H9 (cell line): ENCODE results near the gene TERB1. TPM values are rescaled to one million over a fixed set of nuclear protein-coding genes. Genes with fewer than 3 reads are reported as not detected.

Experiments
- DNase-seq: peaks from one replicate; pipeline ENCODE4 v3.0.0-alpha.2; 2017
- H2AFZ ChIP-seq: one replicate; pipeline ENCODE4 v1.6.1; 2013; ENCODE audit warnings: mild to moderate bottlenecking, low read length, control low read depth, moderate library complexity
- H2AK5ac ChIP-seq: 2 replicates; pipeline ENCODE4 v1.6.1; 2013; ENCODE audit warnings: low read length, control low read depth, mixed read lengths; ENCODE audit not compliant: insufficient read length
- H2BK120ac ChIP-seq: one replicate; pipeline ENCODE4 v1.6.1; 2013; ENCODE audit warnings: low read depth, mild to moderate bottlenecking, low read length, control low read depth, inconsistent platforms; ENCODE audit not compliant: poor library complexity, severe bottlenecking
- H2BK12ac ChIP-seq: 2 replicates; pipeline ENCODE4 v1.6.1; 2013; ENCODE audit warnings: low read length, control low read depth, mixed read lengths, low read depth; ENCODE audit not compliant: insufficient read length
- H2BK15ac ChIP-seq: 2 replicates; pipeline ENCODE4 v1.6.1; 2013; ENCODE audit warnings: low read depth, low read length, control low read depth
- H2BK20ac ChIP-seq: one replicate; pipeline ENCODE4 v1.6.1; 2013; ENCODE audit warnings: low read depth, mild to moderate bottlenecking, low read length, control low read depth, inconsistent platforms; ENCODE audit not compliant: poor library complexity, severe bottlenecking
- H2BK5ac ChIP-seq: 2 replicates; pipeline ENCODE4 v1.6.1; 2013; ENCODE audit warnings: low read length, control low read depth, mixed read lengths; ENCODE audit not compliant: insufficient read length
- H3K14ac ChIP-seq: 2 replicates; pipeline ENCODE4 v1.6.1; 2013; ENCODE audit warnings: low read length, control low read depth; ENCODE audit not compliant: insufficient read depth
- H3K18ac ChIP-seq: 2 replicates; pipeline ENCODE4 v1.6.1; 2013; ENCODE audit warnings: low read depth, mild to moderate bottlenecking, mixed read lengths, low read length, control low read depth; ENCODE audit not compliant: insufficient read length
- H3K23ac ChIP-seq: 2 replicates; pipeline ENCODE4 v1.6.1; 2013; ENCODE audit warnings: low read length, control low read depth, mixed read lengths, low read depth; ENCODE audit not compliant: insufficient read length
- H3K23me2 ChIP-seq: 2 replicates; pipeline ENCODE4 v1.6.1; 2013; ENCODE audit warnings: low read depth, mild to moderate bottlenecking, mixed read lengths, low read length, control low read depth; ENCODE audit not compliant: insufficient read length, poor library complexity, severe bottlenecking
- H3K27ac ChIP-seq: 2 replicates; pipeline ENCODE4 v1.5.1; 2013; ENCODE audit warnings: low read length, control low read depth, mixed read lengths, low read depth; ENCODE audit not compliant: insufficient read length
- H3K27me3 ChIP-seq: 2 replicates; pipeline ENCODE4 v1.6.1; 2013; ENCODE audit warnings: low read length, control low read depth, inconsistent platforms; ENCODE audit not compliant: insufficient read depth
- H3K4ac ChIP-seq: 2 replicates; pipeline ENCODE4 v1.6.1; 2013; ENCODE audit warnings: low read depth, mild to moderate bottlenecking, control low read depth, inconsistent platforms, low read length, moderate library complexity
- H3K4me1 ChIP-seq: 2 replicates; pipeline ENCODE4 v1.6.1; 2013; ENCODE audit warnings: low read length, control low read depth, inconsistent platforms; ENCODE audit not compliant: insufficient read depth
- H3K4me2 ChIP-seq: 2 replicates; pipeline ENCODE4 v1.6.1; 2013; ENCODE audit warnings: low read length, control low read depth, mixed read lengths; ENCODE audit not compliant: insufficient read length, insufficient read depth
- H3K56ac ChIP-seq: 2 replicates; pipeline ENCODE4 v1.6.1; 2013; ENCODE audit warnings: low read depth, mild to moderate bottlenecking, mixed read lengths, low read length, control low read depth; ENCODE audit not compliant: insufficient read length
- H3K79me1 ChIP-seq: 2 replicates; pipeline ENCODE4 v1.6.1; 2013; ENCODE audit warnings: low read depth, mild to moderate bottlenecking, moderate library complexity, low read length, control low read depth, inconsistent platforms; ENCODE audit not compliant: insufficient read depth, poor library complexity, severe bottlenecking
- H3K79me2 ChIP-seq: 2 replicates; pipeline ENCODE4 v1.6.1; 2013; ENCODE audit warnings: low read length, control low read depth, inconsistent platforms; ENCODE audit not compliant: insufficient read depth
- H3K9ac ChIP-seq: 2 replicates; pipeline ENCODE4 v1.6.1; 2013; ENCODE audit warnings: low read length, control low read depth, mixed read lengths; ENCODE audit not compliant: insufficient read length; ENCODE audit errors: extremely low read depth
- H3K9me3 ChIP-seq: one replicate; pipeline ENCODE4 v1.6.1; 2013; ENCODE audit warnings: low read depth, low read length, inconsistent platforms; ENCODE audit not compliant: control insufficient read depth
- H3T11ph ChIP-seq: one replicate; pipeline ENCODE4 v1.6.1; 2013; ENCODE audit warnings: mild to moderate bottlenecking, low read length, control low read depth, inconsistent platforms
- H4K20me1 ChIP-seq: one replicate; pipeline ENCODE4 v1.6.1; 2013; ENCODE audit not compliant: control insufficient read depth, insufficient read length, insufficient read depth
- H4K5ac ChIP-seq: 2 replicates; pipeline ENCODE4 v1.6.1; 2013; ENCODE audit warnings: low read depth, mild to moderate bottlenecking, mixed read lengths, low read length, control low read depth; ENCODE audit not compliant: insufficient read length
- H4K8ac ChIP-seq: replicated peaks from 2 replicates; pipeline ENCODE4 v1.6.1; 2013; ENCODE audit warnings: low read length, control low read depth, mixed read lengths, low read depth; ENCODE audit not compliant: insufficient read length
- H4K91ac ChIP-seq: 2 replicates; pipeline ENCODE4 v1.6.1; 2013; ENCODE audit warnings: low read depth, mild to moderate bottlenecking, moderate library complexity, mixed read lengths, low read length, control low read depth; ENCODE audit not compliant: insufficient read length
- H3K27ac Mint-ChIP-seq, 3 experiments: 2 replicates in 2 of 3; 3 replicates in 1 of 3; pipeline ENCODE4 v1.8.0; 2020 to 2021; ENCODE audit warnings: mixed read lengths in 3 of 3, mild to moderate bottlenecking in 1 of 3, moderate library complexity in 1 of 3
- H3K27me3 Mint-ChIP-seq: 2 replicates; pipeline ENCODE4 v1.8.0; 2021; ENCODE audit warnings: low read depth, mild to moderate bottlenecking, moderate library complexity, mixed read lengths
- H3K36me3 Mint-ChIP-seq, 3 experiments: 2 replicates in 2 of 3; 3 replicates in 1 of 3; pipeline ENCODE4 v1.8.0; 2020 to 2021; ENCODE audit warnings: low read depth in 3 of 3, mixed read lengths in 3 of 3; ENCODE audit not compliant: insufficient read depth in 1 of 3
- H3K4me1 Mint-ChIP-seq, 2 experiments: 2 replicates each; pipeline ENCODE4 v1.8.0; 2020; ENCODE audit warnings: mixed read lengths in 2 of 2
- H3K4me3 Mint-ChIP-seq, 2 experiments: 2 replicates in 1 of 2; 3 replicates in 1 of 2; pipeline ENCODE4 v1.8.0; 2020 to 2021; ENCODE audit warnings: mild to moderate bottlenecking in 2 of 2, mixed read lengths in 2 of 2, moderate library complexity in 1 of 2
- H3K9me3 Mint-ChIP-seq, 2 experiments: 2 replicates in 1 of 2; 3 replicates in 1 of 2; pipeline ENCODE4 v1.8.0; 2020; ENCODE audit warnings: mild to moderate bottlenecking in 2 of 2, mixed read lengths in 2 of 2, moderate library complexity in 1 of 2
- WGBS: extraction: QIAGEN DNeasy Blood & Tissue Kit; methylation state at CpG from one replicate; pipeline ENCODE4 v1.1.7; 2013; ENCODE audit warnings: missing lambda C conversion rate, low lambda C conversion rate, mixed read lengths; ENCODE audit not compliant: insufficient read length; ENCODE audit errors: extremely low coverage; 5-methylcytosine and 5-hydroxymethylcytosine counted together
- total RNA-seq: library from RNA; stranded (reverse); gene quantifications from 2 replicates; pipeline ENCODE4 v1.2.1, GENCODE V29; 2021
- TF ChIP-seq, protein P1 (sequence below): fragments of 200-600 bp; sonication (generic); conservative IDR thresholded peaks from 3 replicates; pipeline ENCODE4 v1.8.0; 2021; ENCODE audit warnings: antibody characterized with exemption, mild to moderate bottlenecking

The TERB1 gene
- total RNA-seq, 1 experiment from 2014 or later: not detected

DNA sequence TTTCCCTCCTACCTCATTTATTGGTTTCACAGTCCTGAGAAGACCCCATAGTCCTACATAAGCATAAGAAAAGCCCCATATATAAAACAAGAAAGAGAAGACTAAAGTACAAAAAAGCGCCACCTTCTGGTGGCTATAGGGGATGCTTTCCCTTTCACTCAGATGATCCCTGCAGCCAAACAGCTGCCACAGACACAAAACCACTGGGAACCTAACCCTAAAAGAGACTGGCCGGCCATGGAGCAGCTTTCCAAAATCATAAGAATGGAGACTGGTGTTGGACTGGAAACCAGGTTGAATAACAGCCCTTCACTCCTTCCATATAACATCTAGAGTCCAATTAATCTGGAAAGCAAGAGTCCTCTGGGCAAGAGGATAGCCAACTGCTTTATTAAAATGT is 61.4 kb downstream of the TERB1 start:
- no peaks in the 10 kb centered on the region for H3K23me2 ChIP-seq
- H3K4me2 ChIP-seq: no peak overlapping the region
- H3K36me3 Mint-ChIP-seq: peaks cover 33 to 81% (median 80%) of the 10 kb centered on the region in 3 experiments

More for the DNA sequence above, 61.4 kb downstream of the TERB1 start:
- TF ChIP-seq, protein P1, sequence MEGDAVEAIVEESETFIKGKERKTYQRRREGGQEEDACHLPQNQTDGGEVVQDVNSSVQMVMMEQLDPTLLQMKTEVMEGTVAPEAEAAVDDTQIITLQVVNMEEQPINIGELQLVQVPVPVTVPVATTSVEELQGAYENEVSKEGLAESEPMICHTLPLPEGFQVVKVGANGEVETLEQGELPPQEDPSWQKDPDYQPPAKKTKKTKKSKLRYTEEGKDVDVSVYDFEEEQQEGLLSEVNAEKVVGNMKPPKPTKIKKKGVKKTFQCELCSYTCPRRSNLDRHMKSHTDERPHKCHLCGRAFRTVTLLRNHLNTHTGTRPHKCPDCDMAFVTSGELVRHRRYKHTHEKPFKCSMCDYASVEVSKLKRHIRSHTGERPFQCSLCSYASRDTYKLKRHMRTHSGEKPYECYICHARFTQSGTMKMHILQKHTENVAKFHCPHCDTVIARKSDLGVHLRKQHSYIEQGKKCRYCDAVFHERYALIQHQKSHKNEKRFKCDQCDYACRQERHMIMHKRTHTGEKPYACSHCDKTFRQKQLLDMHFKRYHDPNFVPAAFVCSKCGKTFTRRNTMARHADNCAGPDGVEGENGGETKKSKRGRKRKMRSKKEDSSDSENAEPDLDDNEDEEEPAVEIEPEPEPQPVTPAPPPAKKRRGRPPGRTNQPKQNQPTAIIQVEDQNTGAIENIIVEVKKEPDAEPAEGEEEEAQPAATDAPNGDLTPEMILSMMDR: peak; percentile 91
- Histone ChIP-seq H4K20me1 (no peaks in the 10 kb centered on the region), H3T11ph (no peak overlapping the region), H2AFZ (no peak overlapping the region), H2BK5ac (no peak overlapping the region), H3K18ac (no peak overlapping the region), H2AK5ac (no peak overlapping the region), H3K4ac (no peak overlapping the region), H2BK120ac (no peak overlapping the region), H3K79me1 (peaks cover 11% of the 10 kb centered on the region), H3K27ac (no peak overlapping the region), H2BK20ac (no peak overlapping the region), H3K56ac (no peak overlapping the region), H4K91ac (no peak overlapping the region), H4K5ac (no peak overlapping the region), H2BK12ac (no peak overlapping the region), H3K9ac (no peak overlapping the region), H3K9me3 (no peaks in the 10 kb centered on the region), H4K8ac (no peak overlapping the region), H3K4me1 (no peaks in the 10 kb centered on the region), H3K23ac (no peak overlapping the region), H2BK15ac (no peak overlapping the region), H3K79me2 (peaks cover 7% of the 10 kb centered on the region; the same call in 1 of the 2 replicates), H3K27me3 (no peaks in the 10 kb centered on the region), H3K14ac (no peak overlapping the region)
- H3K4me1 Mint-ChIP-seq: peaks cover 18 to 24% of the 10 kb centered on the region in 2 experiments
- H3K27me3 Mint-ChIP-seq: no peaks in the 10 kb centered on the region
- H3K27ac Mint-ChIP-seq: peak overlapping the region; percentile 75 to 98 (median 89); a peak in 5 of 7 replicates
- H3K9me3 Mint-ChIP-seq: no peaks in the 10 kb centered on the region
- WGBS: no CpG with 5 or more reads among the region's 2 CpGs
- peak overlapping the region in 1 of 2 experiments; percentile 2; a peak in 1 of 5 replicates for H3K4me3 Mint-ChIP-seq
- DNase-seq: peak; percentile 60
